HEK293 (cell line): Measurements from ENCODE around the gene CEP68.

Source experiments
- CTCF ChIA-PET: fragments of 350-600 bp; formaldehyde crosslinking; extraction: SDS; loops from one replicate; lab custom pipeline; 2021; ENCODE audit warnings: antibody characterized with exemption; lab: Yijun Ruan, JAX
- POLR2A ChIA-PET: fragments of 300-600 bp; formaldehyde crosslinking; extraction: SDS; loops from one replicate; lab custom pipeline; 2020; ENCODE audit warnings: antibody characterized with exemption, inconsistent platforms; lab: Yijun Ruan, JAX
- H3K27ac ChIP-seq: fragments of 200-500 bp; sonication (Bioruptor generic); 2 replicates; pipeline ENCODE4 v1.5.1; 2014; ENCODE audit warnings: low read depth, low read length, control low read depth, inconsistent platforms; ENCODE audit errors: extremely low read depth
- H3K36me3 ChIP-seq, 2 experiments: fragments of 200-500 bp in 1 of 2; sonication (Bioruptor generic) in 1 of 2; 1 replicate in 1 of 2; 2 replicates in 1 of 2; pipeline ENCODE4 v1.5.1; 2014 to 2017; ENCODE audit warnings: inconsistent platforms in 2 of 2, low read length in 2 of 2; ENCODE audit not compliant: control insufficient read depth in 2 of 2, insufficient read depth in 1 of 2
- H3K4me1 ChIP-seq: fragments of 200-500 bp; sonication (Bioruptor generic); 2 replicates; pipeline ENCODE4 v1.5.1; 2014; ENCODE audit warnings: mild to moderate bottlenecking, low read length, inconsistent platforms; ENCODE audit not compliant: control insufficient read depth, insufficient read depth
- H3K4me3 ChIP-seq: 2 replicates; pipeline ENCODE4 v1.5.1; 2011; ENCODE audit warnings: low read depth, mild to moderate bottlenecking, control low read depth, low read length, moderate library complexity
- H3K9me3 ChIP-seq: fragments of 200-500 bp; sonication (Bioruptor generic); 2 replicates; pipeline ENCODE4 v1.5.1; 2014; ENCODE audit warnings: low read depth, low read length, inconsistent platforms; ENCODE audit not compliant: control insufficient read depth, insufficient read depth
- KLF1 ChIP-seq: fragments of 450-650 bp; formaldehyde crosslinking; IDR thresholded peaks from 2 replicates; pipeline ENCODE4 v1.5.1; 2016; ENCODE audit warnings: missing biosample characterization, missing genetic modification characterization
- KLF7 ChIP-seq: fragments of 450-650 bp; formaldehyde crosslinking; IDR thresholded peaks from 2 replicates; pipeline ENCODE4 v1.5.1; 2016; ENCODE audit warnings: missing biosample characterization, missing genetic modification characterization, borderline replicate concordance
- SP2 ChIP-seq: fragments of 450-650 bp; formaldehyde crosslinking; IDR thresholded peaks from 2 replicates; pipeline ENCODE4 v1.5.1; 2016; ENCODE audit warnings: missing biosample characterization, missing genetic modification characterization
- ZBTB21 ChIP-seq: fragments of 450-650 bp; formaldehyde crosslinking; IDR thresholded peaks from 2 replicates; pipeline ENCODE4 v1.5.1; 2017; ENCODE audit warnings: missing biosample characterization, missing genetic modification characterization
- ZFP3 ChIP-seq: fragments of 450-650 bp; formaldehyde crosslinking; IDR thresholded peaks from 2 replicates; pipeline ENCODE4 v1.5.1; 2016; ENCODE audit warnings: low read depth, missing biosample characterization, missing genetic modification characterization
- ZFP69B ChIP-seq: fragments of 450-650 bp; formaldehyde crosslinking; IDR thresholded peaks from 2 replicates; pipeline ENCODE4 v1.5.1; 2016; ENCODE audit warnings: missing biosample characterization, missing genetic modification characterization
- ZNF112 ChIP-seq: fragments of 450-650 bp; formaldehyde crosslinking; IDR thresholded peaks from 2 replicates; pipeline ENCODE4 v1.5.0; 2017; ENCODE audit warnings: missing biosample characterization, missing genetic modification characterization
- ZNF2 ChIP-seq: fragments of 450-650 bp; formaldehyde crosslinking; IDR thresholded peaks from 2 replicates; pipeline ENCODE4 v1.5.1; 2016; ENCODE audit warnings: missing biosample characterization, missing genetic modification characterization
- ZNF473 ChIP-seq: fragments of 450-650 bp; formaldehyde crosslinking; IDR thresholded peaks from 2 replicates; pipeline ENCODE4 v1.5.1; 2017; ENCODE audit warnings: missing biosample characterization, missing genetic modification characterization
- ZNF610 ChIP-seq: fragments of 450-650 bp; formaldehyde crosslinking; IDR thresholded peaks from 2 replicates; pipeline ENCODE4 v1.5.1; 2016; ENCODE audit warnings: missing biosample characterization, missing genetic modification characterization, borderline replicate concordance
- ZNF629 ChIP-seq: fragments of 450-650 bp; formaldehyde crosslinking; IDR thresholded peaks from 2 replicates; pipeline ENCODE4 v1.5.1; 2017; ENCODE audit warnings: missing biosample characterization, missing genetic modification characterization
- ZNF658 ChIP-seq: fragments of 450-650 bp; formaldehyde crosslinking; IDR thresholded peaks from 2 replicates; pipeline ENCODE4; 2016; ENCODE audit warnings: missing biosample characterization, missing genetic modification characterization
- TF ChIP-seq, protein P1 (sequence below): fragments of 450-650 bp; formaldehyde crosslinking; IDR thresholded peaks from 2 replicates; pipeline ENCODE4 v1.5.1; 2017; ENCODE audit warnings: missing biosample characterization, missing genetic modification characterization
- TF ChIP-seq, protein P2 (sequence below): fragments of 450-650 bp; formaldehyde crosslinking; IDR thresholded peaks from 2 replicates; pipeline ENCODE4 v1.5.1; 2016; ENCODE audit warnings: missing biosample characterization, missing genetic modification characterization
- TF ChIP-seq, protein P3 (sequence below): fragments of 450-650 bp; formaldehyde crosslinking; IDR thresholded peaks from 2 replicates; pipeline ENCODE4; 2016; ENCODE audit warnings: missing biosample characterization, missing genetic modification characterization
- TF ChIP-seq, protein P4 (sequence below): fragments of 450-650 bp; formaldehyde crosslinking; conservative IDR thresholded peaks from 2 replicates; pipeline ENCODE4 v1.5.1; 2016; ENCODE audit warnings: low read depth, missing biosample characterization, missing genetic modification characterization
- TF ChIP-seq, protein P5 (sequence below): fragments of 450-650 bp; formaldehyde crosslinking; IDR thresholded peaks from 2 replicates; pipeline ENCODE4 v1.5.1; 2016; ENCODE audit warnings: missing biosample characterization, missing genetic modification characterization
- TF ChIP-seq, protein P6 (sequence below): fragments of 450-650 bp; formaldehyde crosslinking; IDR thresholded peaks from 2 replicates; pipeline ENCODE4 v1.5.1; 2017; ENCODE audit warnings: missing biosample characterization, mild to moderate bottlenecking, missing genetic modification characterization, moderate library complexity
- TF ChIP-seq, protein P7 (sequence below): fragments of 450-650 bp; formaldehyde crosslinking; IDR thresholded peaks from 2 replicates; pipeline ENCODE4 v1.5.1; 2016; ENCODE audit warnings: missing biosample characterization, missing genetic modification characterization, low read depth

Gene CEP68

DNA sequence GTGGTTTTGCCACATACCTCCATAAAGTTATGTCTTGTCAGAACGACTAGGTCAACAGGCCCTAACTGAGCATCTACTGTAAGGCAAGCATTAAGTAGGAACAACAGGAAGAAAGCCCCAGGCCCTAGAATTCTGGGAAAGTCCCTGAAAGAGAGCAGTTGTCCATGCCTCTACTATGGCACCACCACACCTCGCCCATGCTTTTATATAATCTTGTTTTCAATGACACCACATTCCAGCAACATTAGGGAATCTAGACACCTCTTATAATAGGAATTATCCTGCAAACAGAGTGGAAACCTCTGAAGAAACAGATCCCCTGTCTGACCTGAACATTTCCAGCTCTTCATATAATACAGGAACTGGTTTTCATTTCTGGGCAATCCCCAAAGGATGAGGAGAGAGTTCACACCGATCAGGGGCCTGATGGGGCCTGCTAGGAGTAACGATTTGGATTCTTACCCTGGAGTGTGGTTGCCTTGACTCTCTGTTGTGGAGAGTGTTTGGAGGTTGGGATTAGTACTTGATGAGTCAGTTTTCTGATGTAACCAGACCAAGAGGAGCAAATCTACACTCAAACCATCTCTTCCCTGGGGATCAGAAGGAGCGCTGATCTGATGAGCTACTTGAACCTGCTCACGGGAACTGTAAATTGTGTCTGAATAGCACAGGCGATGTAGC is 31.9 kb upstream of the CEP68 start:
- CTCF ChIA-PET, result interaction anchor here (0.5 to 0.6 kb wide), 2 partner anchors 23 to 96 kb away, joined by 3 read pairs; no protein-coding TSS in a partner anchor
- TF ChIP-seq ZNF629 (tag by site-specific recombination) (0 out of 2 replicates have a peak, but pooled peaks have one; percentile 19), ZFP69B (tag by site-specific recombination) (peak; percentile 31; the same call in 1 of the 2 replicates), ZNF112 (tag by site-specific recombination) (no peak), SP2 (tag by site-specific recombination) (no peak), ZNF658 (tag by site-specific recombination) (no peak), ZBTB21 (tag by site-specific recombination) (no peak), KLF7 (tag by site-specific recombination) (no peak), ZNF2 (no peak), ZFP3 (tag by site-specific recombination) (no peak), ZNF610 (tag by site-specific recombination) (no peak), KLF1 (tag by site-specific recombination) (no peak), ZNF473 (tag by site-specific recombination) (no peak)
- TF ChIP-seq, protein P1, sequence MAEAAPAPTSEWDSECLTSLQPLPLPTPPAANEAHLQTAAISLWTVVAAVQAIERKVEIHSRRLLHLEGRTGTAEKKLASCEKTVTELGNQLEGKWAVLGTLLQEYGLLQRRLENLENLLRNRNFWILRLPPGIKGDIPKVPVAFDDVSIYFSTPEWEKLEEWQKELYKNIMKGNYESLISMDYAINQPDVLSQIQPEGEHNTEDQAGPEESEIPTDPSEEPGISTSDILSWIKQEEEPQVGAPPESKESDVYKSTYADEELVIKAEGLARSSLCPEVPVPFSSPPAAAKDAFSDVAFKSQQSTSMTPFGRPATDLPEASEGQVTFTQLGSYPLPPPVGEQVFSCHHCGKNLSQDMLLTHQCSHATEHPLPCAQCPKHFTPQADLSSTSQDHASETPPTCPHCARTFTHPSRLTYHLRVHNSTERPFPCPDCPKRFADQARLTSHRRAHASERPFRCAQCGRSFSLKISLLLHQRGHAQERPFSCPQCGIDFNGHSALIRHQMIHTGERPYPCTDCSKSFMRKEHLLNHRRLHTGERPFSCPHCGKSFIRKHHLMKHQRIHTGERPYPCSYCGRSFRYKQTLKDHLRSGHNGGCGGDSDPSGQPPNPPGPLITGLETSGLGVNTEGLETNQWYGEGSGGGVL (tag by site-specific recombination), result no peak
- TF ChIP-seq, protein P2, sequence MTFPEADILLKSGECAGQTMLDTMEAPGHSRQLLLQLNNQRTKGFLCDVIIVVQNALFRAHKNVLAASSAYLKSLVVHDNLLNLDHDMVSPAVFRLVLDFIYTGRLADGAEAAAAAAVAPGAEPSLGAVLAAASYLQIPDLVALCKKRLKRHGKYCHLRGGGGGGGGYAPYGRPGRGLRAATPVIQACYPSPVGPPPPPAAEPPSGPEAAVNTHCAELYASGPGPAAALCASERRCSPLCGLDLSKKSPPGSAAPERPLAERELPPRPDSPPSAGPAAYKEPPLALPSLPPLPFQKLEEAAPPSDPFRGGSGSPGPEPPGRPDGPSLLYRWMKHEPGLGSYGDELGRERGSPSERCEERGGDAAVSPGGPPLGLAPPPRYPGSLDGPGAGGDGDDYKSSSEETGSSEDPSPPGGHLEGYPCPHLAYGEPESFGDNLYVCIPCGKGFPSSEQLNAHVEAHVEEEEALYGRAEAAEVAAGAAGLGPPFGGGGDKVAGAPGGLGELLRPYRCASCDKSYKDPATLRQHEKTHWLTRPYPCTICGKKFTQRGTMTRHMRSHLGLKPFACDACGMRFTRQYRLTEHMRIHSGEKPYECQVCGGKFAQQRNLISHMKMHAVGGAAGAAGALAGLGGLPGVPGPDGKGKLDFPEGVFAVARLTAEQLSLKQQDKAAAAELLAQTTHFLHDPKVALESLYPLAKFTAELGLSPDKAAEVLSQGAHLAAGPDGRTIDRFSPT (tag by site-specific recombination), result no peak
- TF ChIP-seq, protein P3, sequence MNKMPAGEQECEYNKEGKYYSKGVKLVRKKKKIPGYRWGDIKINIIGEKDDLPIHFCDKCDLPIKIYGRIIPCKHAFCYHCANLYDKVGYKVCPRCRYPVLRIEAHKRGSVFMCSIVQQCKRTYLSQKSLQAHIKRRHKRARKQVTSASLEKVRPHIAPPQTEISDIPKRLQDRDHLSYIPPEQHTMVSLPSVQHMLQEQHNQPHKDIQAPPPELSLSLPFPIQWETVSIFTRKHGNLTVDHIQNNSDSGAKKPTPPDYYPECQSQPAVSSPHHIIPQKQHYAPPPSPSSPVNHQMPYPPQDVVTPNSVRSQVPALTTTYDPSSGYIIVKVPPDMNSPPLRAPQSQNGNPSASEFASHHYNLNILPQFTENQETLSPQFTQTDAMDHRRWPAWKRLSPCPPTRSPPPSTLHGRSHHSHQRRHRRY (tag by site-specific recombination), result no peak
- TF ChIP-seq, protein P4, sequence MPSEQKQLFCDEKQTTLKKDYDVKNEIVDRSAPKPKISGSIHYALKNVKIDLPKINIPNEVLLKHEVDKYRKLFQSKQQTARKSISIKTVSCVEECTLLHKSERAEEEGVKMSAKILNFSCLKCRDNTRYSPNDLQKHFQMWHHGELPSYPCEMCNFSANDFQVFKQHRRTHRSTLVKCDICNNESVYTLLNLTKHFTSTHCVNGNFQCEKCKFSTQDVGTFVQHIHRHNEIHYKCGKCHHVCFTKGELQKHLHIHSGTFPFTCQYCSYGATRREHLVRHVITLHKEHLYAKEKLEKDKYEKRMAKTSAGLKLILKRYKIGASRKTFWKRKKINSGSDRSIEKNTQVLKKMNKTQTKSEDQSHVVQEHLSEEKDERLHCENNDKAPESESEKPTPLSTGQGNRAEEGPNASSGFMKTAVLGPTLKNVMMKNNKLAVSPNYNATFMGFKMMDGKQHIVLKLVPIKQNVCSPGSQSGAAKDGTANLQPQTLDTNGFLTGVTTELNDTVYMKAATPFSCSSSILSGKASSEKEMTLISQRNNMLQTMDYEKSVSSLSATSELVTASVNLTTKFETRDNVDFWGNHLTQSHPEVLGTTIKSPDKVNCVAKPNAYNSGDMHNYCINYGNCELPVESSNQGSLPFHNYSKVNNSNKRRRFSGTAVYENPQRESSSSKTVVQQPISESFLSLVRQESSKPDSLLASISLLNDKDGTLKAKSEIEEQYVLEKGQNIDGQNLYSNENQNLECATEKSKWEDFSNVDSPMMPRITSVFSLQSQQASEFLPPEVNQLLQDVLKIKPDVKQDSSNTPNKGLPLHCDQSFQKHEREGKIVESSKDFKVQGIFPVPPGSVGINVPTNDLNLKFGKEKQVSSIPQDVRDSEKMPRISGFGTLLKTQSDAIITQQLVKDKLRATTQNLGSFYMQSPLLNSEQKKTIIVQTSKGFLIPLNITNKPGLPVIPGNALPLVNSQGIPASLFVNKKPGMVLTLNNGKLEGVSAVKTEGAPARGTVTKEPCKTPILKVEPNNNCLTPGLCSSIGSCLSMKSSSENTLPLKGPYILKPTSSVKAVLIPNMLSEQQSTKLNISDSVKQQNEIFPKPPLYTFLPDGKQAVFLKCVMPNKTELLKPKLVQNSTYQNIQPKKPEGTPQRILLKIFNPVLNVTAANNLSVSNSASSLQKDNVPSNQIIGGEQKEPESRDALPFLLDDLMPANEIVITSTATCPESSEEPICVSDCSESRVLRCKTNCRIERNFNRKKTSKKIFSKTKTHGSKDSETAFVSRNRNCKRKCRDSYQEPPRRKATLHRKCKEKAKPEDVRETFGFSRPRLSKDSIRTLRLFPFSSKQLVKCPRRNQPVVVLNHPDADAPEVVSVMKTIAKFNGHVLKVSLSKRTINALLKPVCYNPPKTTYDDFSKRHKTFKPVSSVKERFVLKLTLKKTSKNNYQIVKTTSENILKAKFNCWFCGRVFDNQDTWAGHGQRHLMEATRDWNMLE (tag by site-specific recombination), result 0 out of 2 replicates have a peak, but pooled peaks have one; percentile 25
- TF ChIP-seq, protein P5, sequence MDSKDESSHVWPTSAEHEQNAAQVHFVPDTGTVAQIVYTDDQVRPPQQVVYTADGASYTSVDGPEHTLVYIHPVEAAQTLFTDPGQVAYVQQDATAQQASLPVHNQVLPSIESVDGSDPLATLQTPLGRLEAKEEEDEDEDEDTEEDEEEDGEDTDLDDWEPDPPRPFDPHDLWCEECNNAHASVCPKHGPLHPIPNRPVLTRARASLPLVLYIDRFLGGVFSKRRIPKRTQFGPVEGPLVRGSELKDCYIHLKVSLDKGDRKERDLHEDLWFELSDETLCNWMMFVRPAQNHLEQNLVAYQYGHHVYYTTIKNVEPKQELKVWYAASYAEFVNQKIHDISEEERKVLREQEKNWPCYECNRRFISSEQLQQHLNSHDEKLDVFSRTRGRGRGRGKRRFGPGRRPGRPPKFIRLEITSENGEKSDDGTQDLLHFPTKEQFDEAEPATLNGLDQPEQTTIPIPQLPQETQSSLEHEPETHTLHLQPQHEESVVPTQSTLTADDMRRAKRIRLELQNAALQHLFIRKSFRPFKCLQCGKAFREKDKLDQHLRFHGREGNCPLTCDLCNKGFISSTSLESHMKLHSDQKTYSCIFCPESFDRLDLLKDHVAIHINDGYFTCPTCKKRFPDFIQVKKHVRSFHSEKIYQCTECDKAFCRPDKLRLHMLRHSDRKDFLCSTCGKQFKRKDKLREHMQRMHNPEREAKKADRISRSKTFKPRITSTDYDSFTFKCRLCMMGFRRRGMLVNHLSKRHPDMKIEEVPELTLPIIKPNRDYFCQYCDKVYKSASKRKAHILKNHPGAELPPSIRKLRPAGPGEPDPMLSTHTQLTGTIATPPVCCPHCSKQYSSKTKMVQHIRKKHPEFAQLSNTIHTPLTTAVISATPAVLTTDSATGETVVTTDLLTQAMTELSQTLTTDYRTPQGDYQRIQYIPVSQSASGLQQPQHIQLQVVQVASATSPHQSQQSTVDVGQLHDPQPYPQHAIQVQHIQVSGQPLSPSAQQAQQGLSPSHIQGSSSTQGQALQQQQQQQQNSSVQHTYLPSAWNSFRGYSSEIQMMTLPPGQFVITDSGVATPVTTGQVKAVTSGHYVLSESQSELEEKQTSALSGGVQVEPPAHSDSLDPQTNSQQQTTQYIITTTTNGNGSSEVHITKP (tag by site-specific recombination), result peak; percentile 36; the same call in 1 of the 2 replicates
- TF ChIP-seq, protein P6, sequence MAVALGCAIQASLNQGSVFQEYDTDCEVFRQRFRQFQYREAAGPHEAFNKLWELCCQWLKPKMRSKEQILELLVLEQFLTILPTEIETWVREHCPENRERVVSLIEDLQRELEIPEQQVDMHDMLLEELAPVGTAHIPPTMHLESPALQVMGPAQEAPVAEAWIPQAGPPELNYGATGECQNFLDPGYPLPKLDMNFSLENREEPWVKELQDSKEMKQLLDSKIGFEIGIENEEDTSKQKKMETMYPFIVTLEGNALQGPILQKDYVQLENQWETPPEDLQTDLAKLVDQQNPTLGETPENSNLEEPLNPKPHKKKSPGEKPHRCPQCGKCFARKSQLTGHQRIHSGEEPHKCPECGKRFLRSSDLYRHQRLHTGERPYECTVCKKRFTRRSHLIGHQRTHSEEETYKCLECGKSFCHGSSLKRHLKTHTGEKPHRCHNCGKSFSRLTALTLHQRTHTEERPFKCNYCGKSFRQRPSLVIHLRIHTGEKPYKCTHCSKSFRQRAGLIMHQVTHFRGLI (tag by site-specific recombination), result no peak
- TF ChIP-seq, protein P7, sequence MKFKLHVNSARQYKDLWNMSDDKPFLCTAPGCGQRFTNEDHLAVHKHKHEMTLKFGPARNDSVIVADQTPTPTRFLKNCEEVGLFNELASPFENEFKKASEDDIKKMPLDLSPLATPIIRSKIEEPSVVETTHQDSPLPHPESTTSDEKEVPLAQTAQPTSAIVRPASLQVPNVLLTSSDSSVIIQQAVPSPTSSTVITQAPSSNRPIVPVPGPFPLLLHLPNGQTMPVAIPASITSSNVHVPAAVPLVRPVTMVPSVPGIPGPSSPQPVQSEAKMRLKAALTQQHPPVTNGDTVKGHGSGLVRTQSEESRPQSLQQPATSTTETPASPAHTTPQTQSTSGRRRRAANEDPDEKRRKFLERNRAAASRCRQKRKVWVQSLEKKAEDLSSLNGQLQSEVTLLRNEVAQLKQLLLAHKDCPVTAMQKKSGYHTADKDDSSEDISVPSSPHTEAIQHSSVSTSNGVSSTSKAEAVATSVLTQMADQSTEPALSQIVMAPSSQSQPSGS (tag by site-specific recombination), result no peak

More for the DNA sequence above, 31.9 kb upstream of the CEP68 start:
- H3K36me3 ChIP-seq, result peaks cover 0 to 22% of the 10 kb centered on the region in 2 experiments; a peak in 1 of 3 replicates
- H3K4me1 ChIP-seq, result 0 out of 2 replicates have a peak, but pooled peaks cover 2% of the 10 kb centered on the region
- H3K4me3 ChIP-seq, result no peak overlapping the region
- no peaks in the 10 kb centered on the region for H3K9me3 ChIP-seq
- H3K27ac ChIP-seq, result no peak overlapping the region
- POLR2A ChIA-PET, result interaction anchor here (1.4 kb wide), 1 partner anchor 32 kb away, joined by 4 read pairs; the partner anchor contains the start of gene CEP68
